Measurements from ENCODE around the gene BZW2.
"Not testable (repeated sequence)": the region's sequence is repeated elsewhere in the genome, so short reads cannot be mapped to it uniquely, and the experiment has no call there.

Gene BZW2

DNA sequence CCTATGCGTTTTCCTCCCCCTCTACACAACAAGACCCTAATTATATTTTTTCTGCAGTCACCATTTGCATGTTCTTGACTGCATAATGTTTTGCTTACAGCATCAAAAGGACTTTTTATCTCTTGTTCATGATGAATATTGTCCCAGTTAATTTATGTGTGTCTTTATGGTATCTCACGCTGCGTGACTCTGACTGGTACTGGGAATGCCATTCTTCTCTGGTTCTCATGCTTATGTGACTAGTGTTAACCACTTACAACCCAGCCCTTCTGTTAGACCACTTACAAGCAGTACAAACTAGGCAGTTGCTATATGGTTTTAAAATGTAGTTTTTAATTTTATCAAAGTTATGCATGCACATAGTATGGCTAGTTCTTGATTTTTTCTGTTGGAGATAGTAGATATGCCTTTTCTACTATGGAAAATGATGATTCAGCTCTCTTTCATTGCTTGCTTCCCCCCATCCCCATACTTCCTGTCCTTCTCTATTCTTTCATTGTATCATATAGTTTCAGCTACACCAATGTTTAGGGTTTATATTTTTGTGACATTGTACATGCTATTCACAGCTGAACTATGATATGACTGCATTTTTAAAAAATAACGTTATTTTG is 24.9 kb downstream of the BZW2 start:
- Histone ChIP-seq H3K27ac (ENCODE audit: insufficient read depth, low read depth, low read length, poor library complexity, severe bottlenecking) (no peak overlapping the region), H3K36me3 (ENCODE audit: control insufficient read depth, insufficient read depth, low read length) (peaks cover 8% of the 10 kb centered on the region), H3K4me1 (ENCODE audit: control insufficient read depth, insufficient read depth, low read length) (no peaks in the 10 kb centered on the region), H3K9me3 (ENCODE audit: control insufficient read depth, low read length) (no peaks in the 10 kb centered on the region), H3K4me3 (ENCODE audit: insufficient read depth, low read depth, low read length) (no peak overlapping the region), H3K27me3 (ENCODE audit: control insufficient read depth, insufficient read depth, low read length, poor library complexity, severe bottlenecking) (no peaks in the 10 kb centered on the region)
- WGBS, 2 experiments: 84 to 87% methylated on average over 3 to 4 of the region's 4 CpGs

DNA sequence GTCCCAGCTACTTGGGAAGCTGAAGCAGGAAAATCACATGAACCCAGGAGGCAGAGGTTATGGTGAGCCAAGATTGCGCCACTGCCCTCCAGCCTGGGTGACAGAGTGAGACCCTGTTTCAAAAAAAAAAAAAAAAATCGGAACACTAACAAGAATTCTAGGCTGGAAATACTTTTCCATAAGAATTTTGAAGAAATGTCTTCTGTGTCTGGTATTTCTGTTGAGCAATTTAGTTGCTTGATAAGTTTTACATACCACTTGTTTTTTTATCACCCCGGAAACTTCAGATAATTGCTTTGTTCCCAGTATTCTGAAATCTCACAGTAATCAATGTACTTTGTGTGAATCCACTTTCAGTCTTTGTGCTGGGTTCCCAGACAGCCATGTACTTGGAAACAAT is 25.8 kb downstream of the BZW2 start:
- Histone ChIP-seq H3K27ac (ENCODE audit: insufficient read depth, low read depth, low read length, poor library complexity, severe bottlenecking) (no peak overlapping the region), H3K27me3 (ENCODE audit: control insufficient read depth, insufficient read depth, low read length, poor library complexity, severe bottlenecking) (no peaks in the 10 kb centered on the region), H3K4me1 (ENCODE audit: control insufficient read depth, insufficient read depth, low read length) (no peaks in the 10 kb centered on the region), H3K9me3 (ENCODE audit: control insufficient read depth, low read length) (no peaks in the 10 kb centered on the region), H3K4me3 (ENCODE audit: insufficient read depth, low read depth, low read length) (no peak overlapping the region), H3K36me3 (ENCODE audit: control insufficient read depth, insufficient read depth, low read length) (peaks cover 12% of the 10 kb centered on the region)
- 94 to 100% methylated on average over 2 of the region's 3 CpGs for WGBS, 2 experiments

DNA sequence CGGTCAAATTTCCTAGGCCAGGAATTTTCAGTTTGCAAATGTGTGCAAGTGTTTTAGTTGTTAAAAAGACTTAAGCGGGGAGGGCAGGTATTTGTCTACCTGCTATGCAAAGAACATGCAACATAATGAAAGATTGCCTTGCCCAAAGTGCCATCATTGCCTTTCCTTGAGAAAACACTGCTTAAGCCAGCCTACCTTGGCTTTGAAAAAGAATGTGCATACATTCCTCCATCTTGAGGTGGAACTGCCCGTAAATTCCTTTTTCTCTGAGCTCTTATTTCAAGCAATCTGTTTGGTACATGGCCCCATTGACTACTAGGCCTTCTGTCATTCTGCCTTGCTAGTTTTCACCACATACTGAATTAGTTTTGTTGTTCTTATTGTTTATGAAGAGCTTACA is 29.3 kb downstream of the BZW2 start:
- Histone ChIP-seq H3K9me3 (ENCODE audit: control insufficient read depth, low read length) (no peaks in the 10 kb centered on the region), H3K27me3 (ENCODE audit: control insufficient read depth, insufficient read depth, low read length, poor library complexity, severe bottlenecking) (no peaks in the 10 kb centered on the region)
- 93% methylated on average over 3 of the region's 3 CpGs for WGBS, 2 experiments

DNA sequence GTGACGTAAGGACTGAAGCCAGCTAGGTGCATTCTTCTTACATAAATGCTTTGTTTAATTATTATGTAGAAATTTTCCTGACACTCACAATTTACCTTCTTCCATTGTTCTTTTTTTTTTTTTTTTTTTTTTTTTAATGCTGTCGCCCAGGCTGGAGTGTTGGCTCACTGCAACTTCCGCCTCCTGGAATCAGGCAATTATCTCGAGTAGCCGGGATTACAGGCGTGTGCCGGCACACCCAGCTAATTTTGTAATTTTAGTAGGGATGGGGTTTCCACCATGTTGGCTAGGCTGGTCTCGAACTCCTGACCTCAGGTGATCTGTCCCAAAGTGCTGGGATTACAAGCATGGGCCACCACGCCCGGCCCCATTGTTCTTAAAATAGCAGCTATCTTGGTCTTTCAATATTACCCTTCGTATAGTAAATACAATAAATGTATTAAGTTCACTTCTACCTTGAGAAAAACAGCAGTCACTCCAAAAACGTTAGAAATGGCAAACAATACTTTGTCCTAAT is 32.1 kb downstream of the BZW2 start:
- peaks cover 10% of the 10 kb centered on the region for H3K36me3 ChIP-seq (ENCODE audit: control insufficient read depth, insufficient read depth, low read length)
- H3K4me1 ChIP-seq (ENCODE audit: control insufficient read depth, insufficient read depth, low read length): no peaks in the 10 kb centered on the region
- no peaks in the 10 kb centered on the region for H3K27me3 ChIP-seq (ENCODE audit: control insufficient read depth, insufficient read depth, low read length, poor library complexity, severe bottlenecking)
- no peaks in the 10 kb centered on the region for H3K9me3 ChIP-seq (ENCODE audit: control insufficient read depth, low read length)
- H3K4me3 ChIP-seq (ENCODE audit: insufficient read depth, low read depth, low read length): no peak overlapping the region
- WGBS, 2 experiments: 96% methylated on average over 10 to 11 of the region's 12 CpGs
- no peak overlapping the region for H3K27ac ChIP-seq (ENCODE audit: insufficient read depth, low read depth, low read length, poor library complexity, severe bottlenecking)

More for the DNA sequence above, 29.3 kb downstream of the BZW2 start:
- Histone ChIP-seq H3K36me3 (ENCODE audit: control insufficient read depth, insufficient read depth, low read length) (peaks cover 13% of the 10 kb centered on the region), H3K27ac (ENCODE audit: insufficient read depth, low read depth, low read length, poor library complexity, severe bottlenecking) (no peak overlapping the region), H3K4me1 (ENCODE audit: control insufficient read depth, insufficient read depth, low read length) (no peaks in the 10 kb centered on the region), H3K4me3 (ENCODE audit: insufficient read depth, low read depth, low read length) (no peak overlapping the region)

DNA sequence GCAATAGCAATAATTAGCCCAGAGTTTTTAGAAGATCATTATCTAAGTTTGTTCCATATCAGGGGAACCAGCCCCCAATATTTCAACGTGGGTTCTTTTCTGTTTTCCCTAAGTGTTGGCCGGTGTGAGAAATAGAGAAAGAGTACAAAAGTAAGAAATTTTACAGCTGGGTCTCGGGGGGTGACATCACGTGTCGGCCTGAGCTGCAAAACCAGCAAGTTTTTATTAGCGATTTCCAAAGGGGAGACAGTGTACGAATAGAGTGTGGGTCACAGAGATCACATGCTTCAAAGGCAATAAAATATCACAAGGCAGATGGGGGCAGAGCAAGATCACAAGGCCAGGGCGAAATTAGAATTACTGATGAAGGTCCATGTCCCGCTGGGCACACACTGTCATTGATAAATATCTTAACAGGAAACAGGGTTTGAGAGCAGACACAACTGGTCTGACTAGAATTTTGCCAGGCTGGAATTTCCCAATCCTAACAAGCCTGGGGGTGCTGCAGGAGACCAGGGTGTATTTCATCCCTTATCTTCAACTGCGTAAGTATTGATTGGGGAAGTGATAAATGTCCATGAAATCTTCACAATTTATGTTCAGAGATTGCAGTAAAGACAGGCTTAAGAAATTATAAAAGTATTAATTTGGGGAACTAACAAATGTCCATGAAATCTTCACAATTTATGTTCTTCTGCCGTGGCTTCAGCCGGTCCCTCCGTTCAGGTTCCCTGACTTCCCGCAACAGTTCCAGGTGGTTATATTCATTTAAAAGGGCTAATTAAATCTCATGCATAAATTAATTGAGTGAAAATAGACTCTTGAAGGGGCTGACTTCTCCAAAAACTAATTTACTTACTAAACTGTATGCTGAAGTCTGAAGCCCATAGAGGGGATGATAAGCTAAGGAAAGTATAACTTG is 32.9 kb downstream of the BZW2 start:
- H3K9me3 ChIP-seq (ENCODE audit: control insufficient read depth, low read length); H3K27me3 ChIP-seq (ENCODE audit: control insufficient read depth, insufficient read depth, low read length, poor library complexity, severe bottlenecking); H3K27ac ChIP-seq (ENCODE audit: insufficient read depth, low read depth, low read length, poor library complexity, severe bottlenecking); H3K4me1 ChIP-seq (ENCODE audit: control insufficient read depth, insufficient read depth, low read length); H3K4me3 ChIP-seq (ENCODE audit: insufficient read depth, low read depth, low read length): not testable (repeated sequence)
- peaks cover 10% of the 10 kb centered on the region for H3K36me3 ChIP-seq (ENCODE audit: control insufficient read depth, insufficient read depth, low read length)
- 95 to 98% methylated on average over 11 to 14 of the region's 14 CpGs for WGBS, 2 experiments

DNA sequence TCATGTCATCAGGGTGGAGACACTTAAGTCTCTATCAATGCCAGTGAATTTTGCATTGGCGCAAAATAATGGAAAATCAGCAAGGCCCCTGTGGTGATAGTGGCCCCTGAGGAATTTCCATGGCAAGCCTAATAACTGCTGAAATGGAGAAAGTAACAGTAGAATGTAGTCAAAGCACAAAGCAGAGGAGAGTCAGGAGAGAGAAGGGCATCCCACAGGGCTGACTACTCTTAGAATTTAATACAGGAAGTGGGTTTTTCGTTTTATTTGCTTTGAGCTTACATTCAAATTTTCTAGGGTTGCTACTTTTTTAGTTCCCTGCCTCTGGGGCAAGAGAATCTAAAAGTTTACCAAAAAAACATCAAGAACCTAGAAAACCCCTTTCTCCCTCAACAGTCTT is 39.0 kb downstream of the BZW2 start:
- Histone ChIP-seq H3K4me3 (ENCODE audit: insufficient read depth, low read depth, low read length) (no peak overlapping the region), H3K4me1 (ENCODE audit: control insufficient read depth, insufficient read depth, low read length) (no peaks in the 10 kb centered on the region), H3K9me3 (ENCODE audit: control insufficient read depth, low read length) (no peaks in the 10 kb centered on the region), H3K27me3 (ENCODE audit: control insufficient read depth, insufficient read depth, low read length, poor library complexity, severe bottlenecking) (no peaks in the 10 kb centered on the region), H3K36me3 (ENCODE audit: control insufficient read depth, insufficient read depth, low read length) (no peaks in the 10 kb centered on the region), H3K27ac (ENCODE audit: insufficient read depth, low read depth, low read length, poor library complexity, severe bottlenecking) (no peak overlapping the region)
- WGBS, 2 experiments: 79 to 93% methylated on average over 2 of the region's 2 CpGs

DNA sequence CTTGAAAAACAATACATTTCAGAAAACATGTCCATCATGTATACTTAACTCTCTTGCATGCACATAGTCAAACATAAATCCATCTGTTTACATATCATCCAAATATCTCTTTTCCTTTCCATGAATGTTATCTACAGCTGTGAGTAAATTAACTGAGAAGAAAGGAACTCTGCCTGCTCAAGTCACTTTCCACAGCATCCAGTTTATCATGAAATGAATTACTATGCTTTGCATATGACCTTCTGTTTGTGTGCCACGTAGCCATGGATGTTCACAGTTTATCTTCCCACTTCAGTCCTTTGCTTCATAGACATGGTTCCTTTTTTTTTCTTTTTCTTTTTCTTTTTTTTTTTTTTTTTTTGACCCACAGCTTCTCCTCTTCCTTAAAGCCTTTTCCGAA is 39.6 kb downstream of the BZW2 start:
- Histone ChIP-seq H3K27me3 (ENCODE audit: control insufficient read depth, insufficient read depth, low read length, poor library complexity, severe bottlenecking) (no peaks in the 10 kb centered on the region), H3K9me3 (ENCODE audit: control insufficient read depth, low read length) (no peaks in the 10 kb centered on the region), H3K27ac (ENCODE audit: insufficient read depth, low read depth, low read length, poor library complexity, severe bottlenecking) (no peak overlapping the region), H3K36me3 (ENCODE audit: control insufficient read depth, insufficient read depth, low read length) (peaks cover 5% of the 10 kb centered on the region), H3K4me3 (ENCODE audit: insufficient read depth, low read depth, low read length) (no peak overlapping the region), H3K4me1 (ENCODE audit: control insufficient read depth, insufficient read depth, low read length) (no peaks in the 10 kb centered on the region)
- WGBS, 2 experiments: 93 to 96% methylated on average over 2 of the region's 2 CpGs

DNA sequence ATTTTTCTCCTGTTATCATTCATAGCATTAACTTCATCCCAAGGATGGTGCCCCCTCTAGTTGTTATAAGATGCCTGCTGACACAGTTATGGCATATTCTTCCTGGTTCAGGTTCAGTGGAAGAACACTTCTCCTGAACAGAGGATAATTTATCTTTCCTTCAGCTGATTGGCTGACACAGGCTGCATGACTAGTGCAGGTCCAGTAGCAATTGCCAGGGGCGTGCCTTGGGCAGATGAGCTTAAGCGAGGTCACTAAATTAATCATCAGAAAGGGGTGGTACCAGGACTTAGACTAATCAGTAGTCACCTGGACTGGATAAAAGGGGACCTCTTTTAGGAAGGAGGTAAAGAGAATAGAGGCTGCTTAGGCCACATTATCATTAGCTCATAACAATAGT is 42.3 kb downstream of the BZW2 start:
- Histone ChIP-seq H3K4me1 (ENCODE audit: control insufficient read depth, insufficient read depth, low read length) (no peaks in the 10 kb centered on the region), H3K9me3 (ENCODE audit: control insufficient read depth, low read length) (no peaks in the 10 kb centered on the region), H3K27me3 (ENCODE audit: control insufficient read depth, insufficient read depth, low read length, poor library complexity, severe bottlenecking) (no peaks in the 10 kb centered on the region), H3K36me3 (ENCODE audit: control insufficient read depth, insufficient read depth, low read length) (peaks cover 13% of the 10 kb centered on the region), H3K27ac (ENCODE audit: insufficient read depth, low read depth, low read length, poor library complexity, severe bottlenecking) (no peak overlapping the region), H3K4me3 (ENCODE audit: insufficient read depth, low read depth, low read length) (no peak overlapping the region)
- 93 to 98% methylated on average over 2 of the region's 2 CpGs for WGBS, 2 experiments

DNA sequence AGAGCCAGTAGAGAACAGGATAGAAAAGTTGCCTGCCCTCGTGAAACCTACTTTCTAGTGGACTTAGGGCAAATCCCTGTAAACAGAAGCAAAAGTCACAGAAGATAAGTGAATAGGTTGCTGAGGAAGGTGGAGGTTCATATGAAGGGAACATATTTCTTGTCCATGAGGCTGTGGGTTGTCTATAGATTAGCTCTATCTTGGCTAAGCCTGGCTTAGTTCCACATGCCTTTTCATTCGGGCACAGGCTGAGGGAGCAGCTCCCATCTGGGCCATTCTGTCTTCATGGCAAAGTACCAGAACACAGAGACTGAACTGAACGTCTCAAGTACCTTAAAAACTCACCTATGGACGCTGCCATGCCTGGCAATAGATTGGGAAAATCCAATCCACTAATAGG is 45.3 kb downstream of the BZW2 start:
- Histone ChIP-seq H3K9me3 (ENCODE audit: control insufficient read depth, low read length) (no peaks in the 10 kb centered on the region), H3K27ac (ENCODE audit: insufficient read depth, low read depth, low read length, poor library complexity, severe bottlenecking) (no peak overlapping the region), H3K4me3 (ENCODE audit: insufficient read depth, low read depth, low read length) (no peak overlapping the region), H3K27me3 (ENCODE audit: control insufficient read depth, insufficient read depth, low read length, poor library complexity, severe bottlenecking) (no peaks in the 10 kb centered on the region), H3K4me1 (ENCODE audit: control insufficient read depth, insufficient read depth, low read length) (no peaks in the 10 kb centered on the region), H3K36me3 (ENCODE audit: control insufficient read depth, insufficient read depth, low read length) (peaks cover 20% of the 10 kb centered on the region)
- 92 to 94% methylated on average over 4 of the region's 4 CpGs for WGBS, 2 experiments

DNA sequence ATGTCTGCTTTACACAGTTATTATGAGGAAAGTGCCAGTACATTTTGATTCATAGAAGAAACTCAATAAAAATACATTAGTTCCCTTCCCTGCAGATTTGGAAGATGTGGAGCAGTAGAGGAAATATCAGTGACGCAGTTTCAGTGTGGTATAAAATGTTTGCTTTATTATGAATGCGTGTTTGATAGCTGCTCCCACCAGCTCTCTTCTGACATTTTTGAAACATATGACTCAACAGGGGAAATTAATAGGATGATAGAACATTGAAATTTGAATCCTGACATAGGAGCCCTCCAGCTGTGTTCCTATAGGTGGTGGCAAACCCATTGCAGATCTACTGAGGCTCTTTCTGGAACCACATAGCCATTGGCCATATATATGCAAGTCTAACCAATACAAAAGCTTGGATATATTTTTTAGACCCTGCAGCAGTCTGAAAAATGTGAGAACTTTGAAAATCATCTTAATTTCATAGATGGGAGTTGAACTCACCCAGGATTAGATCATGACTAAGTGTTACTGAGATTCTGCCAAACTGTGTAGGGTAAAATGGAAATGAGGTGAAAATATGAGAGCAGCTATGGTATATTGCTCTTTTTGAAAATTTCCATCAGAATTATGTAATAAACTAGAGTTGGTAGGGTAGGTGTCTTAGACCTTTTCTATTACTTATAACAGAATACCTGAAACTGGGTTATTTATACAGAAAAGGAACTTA is 47.8 kb downstream of the BZW2 start:
- H3K36me3 ChIP-seq (ENCODE audit: control insufficient read depth, insufficient read depth, low read length): peaks cover 32% of the 10 kb centered on the region
- WGBS, 2 experiments: 98 to 100% methylated on average over 2 of the region's 2 CpGs
- no peaks in the 10 kb centered on the region for H3K27me3 ChIP-seq (ENCODE audit: control insufficient read depth, insufficient read depth, low read length, poor library complexity, severe bottlenecking)

More for the DNA sequence above, 47.8 kb downstream of the BZW2 start:
- Histone ChIP-seq H3K4me1 (ENCODE audit: control insufficient read depth, insufficient read depth, low read length) (no peaks in the 10 kb centered on the region), H3K4me3 (ENCODE audit: insufficient read depth, low read depth, low read length) (no peak overlapping the region), H3K9me3 (ENCODE audit: control insufficient read depth, low read length) (no peaks in the 10 kb centered on the region), H3K27ac (ENCODE audit: insufficient read depth, low read depth, low read length, poor library complexity, severe bottlenecking) (no peak overlapping the region)

Data from ectodermal cell (in vitro differentiated cells).